SIG-M5 treated with dmso at 0.1 percent for 504 hours (cell line): ENCODE results near the gene TP53TG5.

ENCODE experiments used
- DNase-seq: peaks from one replicate; lab custom pipeline; 2025; ENCODE audit not compliant: unreplicated experiment; lab: John Stamatoyannopoulos, UW

Gene TP53TG5

DNA sequence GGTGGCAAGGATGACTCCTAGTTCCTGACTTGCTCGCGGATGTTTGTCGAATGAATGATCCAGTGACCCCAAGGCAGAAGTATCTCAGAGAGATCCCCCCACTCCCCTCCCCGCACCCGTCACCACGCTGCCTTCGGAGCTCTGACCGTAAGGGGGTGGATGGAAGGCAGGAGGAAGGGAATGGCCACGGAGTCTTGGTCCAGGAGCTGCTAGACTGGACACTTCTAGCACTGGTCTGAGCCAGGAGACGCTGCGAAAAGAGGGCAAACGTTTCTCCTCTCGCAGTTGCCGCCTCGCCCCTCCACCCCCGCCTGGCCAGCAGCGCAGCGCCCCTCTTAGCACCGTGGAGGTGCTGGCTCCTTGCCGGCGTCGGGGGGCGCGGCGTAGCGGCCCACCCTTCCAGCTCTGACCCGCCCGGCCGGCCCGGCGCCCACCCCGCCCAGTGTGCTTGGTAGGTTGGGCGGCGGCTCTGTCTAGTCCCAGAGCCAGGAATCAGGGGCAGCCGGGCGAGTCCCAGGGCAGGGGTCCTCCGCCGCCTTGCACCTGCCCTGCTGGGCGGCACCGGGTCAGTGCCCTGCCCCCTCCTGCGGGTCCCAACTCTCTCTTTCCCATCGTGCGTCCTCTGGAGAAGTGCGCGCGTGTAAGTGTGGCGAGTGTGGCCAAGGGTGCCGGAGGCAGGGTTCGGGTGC is 27.6 kb upstream of the TP53TG5 start:
- DNase-seq, result no peak

GRCh38 chr20:45404438-45404837 is 26.3 kb upstream of the TP53TG5 start:
- DNase-seq, result no peak

- no peak for DNase-seq
Observed at GRCh38 chr20:45402946-45403345, 24.8 kb upstream of the TP53TG5 start.

GRCh38 chr20:45400346-45401031 is 22.4 kb upstream of the TP53TG5 start:
- DNase-seq, result no peak

- no peak for DNase-seq
Observed at GRCh38 chr20:45399018-45399417, 20.9 kb upstream of the TP53TG5 start.

GRCh38 chr20:45395114-45395415 is 16.9 kb upstream of the TP53TG5 start:
- no peak for DNase-seq

GRCh38 chr20:45394221-45395113 is 16.3 kb upstream of the TP53TG5 start:
- DNase-seq, result no peak

- peak; percentile 22 for DNase-seq
Observed at GRCh38 chr20:45392733-45393132, 14.6 kb upstream of the TP53TG5 start.

GRCh38 chr20:45391559-45391958 is 13.4 kb upstream of the TP53TG5 start:
- no peak for DNase-seq

- DNase-seq, result no peak
Observed at GRCh38 chr20:45390931-45391330, 12.8 kb upstream of the TP53TG5 start.

- DNase-seq, result no peak
Observed at GRCh38 chr20:45387274-45387673, 9.1 kb upstream of the TP53TG5 start.

GRCh38 chr20:45377269-45377668 is 856 bp downstream of the TP53TG5 start:
- no peak for DNase-seq

GRCh38 chr20:45374966-45375365 is 3.2 kb downstream of the TP53TG5 start:
- no peak for DNase-seq

DNA sequence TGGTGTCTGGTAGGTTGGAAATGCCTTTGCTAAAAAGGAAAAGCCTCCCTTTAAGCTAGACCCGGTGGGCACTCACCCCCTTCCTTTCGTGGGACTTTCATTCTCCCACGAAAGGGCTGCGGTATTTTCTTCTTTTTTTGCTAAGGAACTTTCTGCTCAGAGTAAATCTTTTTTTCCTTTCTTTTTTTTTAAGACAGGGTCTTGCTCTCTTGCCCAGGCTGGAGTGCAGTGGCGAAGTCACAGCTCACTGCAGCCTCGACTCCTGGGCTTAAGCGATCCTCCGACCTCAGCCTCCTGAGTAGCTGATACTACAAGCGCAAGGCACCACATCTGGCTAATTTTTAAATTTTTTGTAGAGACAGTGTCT is 4.0 kb downstream of the TP53TG5 start:
- DNase-seq, result no peak

GRCh38 chr20:45373353-45374100 is 4.6 kb downstream of the TP53TG5 start:
- peak; percentile 71 for DNase-seq

- DNase-seq, result no peak
Observed at GRCh38 chr20:45372646-45373352, 5.3 kb downstream of the TP53TG5 start.

- DNase-seq, result no peak
Observed at GRCh38 chr20:45372241-45372640, 5.9 kb downstream of the TP53TG5 start.

DNA sequence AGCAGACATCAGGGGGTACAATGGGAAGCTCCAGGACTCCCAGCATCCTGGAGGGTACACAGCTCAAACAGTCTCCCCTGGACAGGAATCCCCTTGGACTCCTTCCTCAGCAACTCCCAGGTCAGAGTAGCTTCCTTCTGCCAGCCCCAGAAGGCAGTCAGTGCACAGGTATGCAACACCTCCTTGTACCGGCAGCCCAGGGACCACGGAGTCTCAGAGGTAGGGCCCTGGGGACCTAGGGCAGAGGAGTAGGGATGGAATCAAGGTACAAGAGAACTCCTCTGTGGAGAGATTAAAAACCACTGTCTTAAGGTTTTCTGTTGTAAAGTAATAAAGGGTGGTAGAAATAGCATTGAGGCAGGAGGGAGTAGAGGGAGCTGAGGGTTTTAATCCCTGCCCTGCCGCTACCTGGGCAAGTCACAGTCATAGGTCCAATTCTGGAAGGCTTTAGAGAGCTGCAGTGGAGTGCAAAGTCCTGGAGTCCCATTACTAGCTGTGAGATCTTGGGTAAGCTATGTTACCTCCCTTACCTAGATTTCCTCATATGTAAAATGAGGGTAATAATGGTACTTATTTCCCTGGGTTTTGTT is 7.5 kb downstream of the TP53TG5 start:
- DNase-seq, result no peak

DNA sequence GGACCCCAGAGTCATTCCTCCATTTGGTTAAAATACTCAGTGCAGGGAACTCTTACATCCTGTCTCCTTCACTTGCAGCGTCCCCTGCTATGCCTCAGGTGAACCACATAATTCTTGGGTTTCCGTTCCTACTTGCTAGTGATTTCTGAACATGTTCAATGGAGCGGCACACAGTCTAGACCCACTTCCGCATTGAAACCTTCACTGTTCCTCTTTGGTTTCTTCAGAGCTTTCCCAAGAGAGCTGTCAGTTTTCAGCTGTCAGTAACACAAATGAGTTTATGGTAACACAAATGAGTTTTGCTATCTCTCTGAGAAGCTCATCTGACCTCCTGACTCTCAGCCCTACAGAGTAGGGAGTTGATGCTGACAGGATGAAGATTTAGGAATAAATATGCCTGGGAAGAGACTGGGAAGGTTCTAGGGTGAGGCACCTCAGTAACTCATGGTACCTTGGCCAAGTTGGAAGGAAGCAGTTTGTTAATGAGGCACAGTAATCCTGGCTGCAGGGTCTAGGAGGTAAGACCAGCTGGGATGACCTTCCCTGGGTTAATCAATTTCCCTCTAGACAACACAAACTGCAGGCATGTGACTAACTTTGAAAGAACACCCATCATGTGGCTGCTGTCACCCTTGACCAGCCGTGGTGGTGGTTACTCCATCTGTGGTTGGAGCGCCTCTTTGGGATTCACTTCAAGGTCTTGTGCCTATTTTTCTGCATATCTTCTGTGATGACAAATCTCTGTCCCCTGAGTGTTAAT is 9.7 kb downstream of the TP53TG5 start:
- DNase-seq, result peak; percentile 92

DNA sequence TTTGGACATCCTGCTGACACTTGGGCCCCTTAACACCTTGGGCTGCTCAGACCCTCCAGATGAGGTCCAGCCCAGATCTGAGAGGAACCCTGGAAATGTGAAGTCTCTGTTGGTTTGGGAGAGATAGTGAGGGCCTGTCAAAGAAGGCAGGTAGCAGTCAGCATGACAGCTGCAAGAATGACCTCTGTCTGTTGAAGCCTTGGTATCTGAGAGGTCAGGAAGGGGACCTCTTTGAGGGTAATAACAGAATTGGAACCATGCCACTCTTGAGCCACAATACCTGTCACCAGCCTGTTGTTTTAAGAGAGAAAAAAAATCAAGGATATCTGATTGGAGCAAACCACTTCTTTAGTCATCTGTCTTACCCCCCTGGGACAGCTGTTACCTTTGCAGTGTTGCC is 11.0 kb downstream of the TP53TG5 start:
- no peak for DNase-seq
